ENCODE measurements around the gene MGAT4C.

DNA sequence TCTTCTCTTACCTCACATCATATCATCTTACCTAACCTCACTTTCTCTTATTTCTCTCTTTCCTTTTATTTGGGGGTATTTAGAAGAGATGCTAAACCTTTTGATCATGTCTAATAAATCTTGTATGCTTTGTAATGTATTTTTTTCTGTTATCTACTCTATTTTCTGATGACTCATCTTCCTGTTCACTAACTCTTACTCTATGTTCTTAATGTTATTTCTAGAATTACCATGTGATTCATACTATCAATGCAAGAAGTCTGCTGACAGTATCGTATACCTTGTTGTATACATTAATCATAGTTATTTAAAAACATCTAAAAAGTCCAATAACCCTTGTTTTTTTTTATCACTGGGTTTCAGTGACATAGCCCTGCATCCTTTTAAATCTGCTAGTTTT is 62.3 kb downstream of the MGAT4C start:
- no peak for TF ChIP-seq CTCF (IDR thresholded peaks at IDR 0.05; ENCODE audit: low read depth, low read length)
- no peak for TF ChIP-seq POLR2A (IDR thresholded peaks at IDR 0.05; ENCODE audit: extremely low read depth, insufficient read length)
- no peak for TF ChIP-seq MAX (IDR thresholded peaks at IDR 0.05; ENCODE audit: low read depth, low read length)
- no peak for TF ChIP-seq MYC (IDR thresholded peaks at IDR 0.05; ENCODE audit: low read depth, low read length)
